Bone marrow (tissue), 2 donors: Measurements from ENCODE around the gene CABP5.

Experiments
- DNase-seq, 2 donors: peaks; one replicate each; lab custom pipeline; 2025; lab: John Stamatoyannopoulos, UW

CABP5 gene

DNA sequence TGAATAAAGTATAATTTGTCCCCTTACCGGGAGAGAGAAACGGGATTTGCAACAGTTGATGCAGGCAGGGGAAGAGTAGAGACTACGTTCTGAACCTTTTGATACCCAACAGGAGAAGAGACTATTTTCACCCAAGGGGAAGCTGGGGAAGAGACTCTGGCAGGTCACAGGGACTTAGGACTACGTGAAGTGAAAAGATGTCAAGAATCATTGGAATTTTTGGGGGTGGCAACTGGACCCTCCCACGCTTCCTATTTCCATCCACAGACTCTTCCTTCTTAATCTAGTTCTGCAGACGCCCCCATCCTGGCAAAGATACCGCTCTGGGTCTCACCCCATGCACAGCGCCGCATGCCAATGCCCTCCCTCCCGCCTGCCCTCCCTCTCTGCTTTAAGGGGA lies 13.8 kb downstream of the CABP5 start:
- DNase-seq: no peak

DNA sequence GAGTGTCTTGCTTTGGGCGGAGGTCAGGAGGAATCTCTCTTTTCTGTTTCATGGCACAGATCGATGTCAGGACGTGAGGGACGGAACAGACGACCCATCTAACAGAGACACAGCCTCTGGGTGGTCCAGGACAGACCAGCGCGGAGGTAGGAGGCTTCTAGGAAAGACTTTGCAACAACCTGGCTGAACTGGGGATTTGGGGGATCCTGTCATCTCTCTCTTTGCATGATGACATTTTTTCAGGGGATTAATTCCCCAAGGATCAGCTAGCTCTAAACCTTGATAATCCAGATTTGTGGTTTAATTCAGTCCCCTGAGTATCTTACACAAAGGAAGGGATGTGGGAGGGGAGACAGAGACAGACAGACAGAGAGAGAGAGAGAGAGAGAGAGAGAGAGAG lies 14.4 kb downstream of the CABP5 start:
- DNase-seq: no peak

DNA sequence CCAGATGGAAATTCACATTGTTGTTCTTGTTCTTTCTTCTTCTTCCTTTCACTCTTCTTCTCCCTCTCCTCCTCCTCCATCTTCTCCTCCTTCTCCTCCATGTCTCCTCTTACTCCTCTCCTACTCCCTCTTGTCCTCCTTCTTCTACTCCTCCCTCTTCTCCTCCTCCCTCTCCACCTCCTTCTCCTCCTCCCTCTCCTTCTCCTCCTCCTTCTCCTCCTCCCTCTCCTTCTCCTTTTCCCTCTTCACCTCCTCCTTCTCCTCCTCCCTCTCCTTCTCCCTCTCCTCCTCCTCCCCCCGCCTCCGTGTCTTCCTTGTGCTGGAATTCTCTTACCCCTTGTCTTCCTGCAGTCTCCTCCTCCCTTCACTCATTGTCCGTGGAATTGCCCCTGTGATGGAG lies 18.4 kb downstream of the CABP5 start:
- no peak for DNase-seq

DNA sequence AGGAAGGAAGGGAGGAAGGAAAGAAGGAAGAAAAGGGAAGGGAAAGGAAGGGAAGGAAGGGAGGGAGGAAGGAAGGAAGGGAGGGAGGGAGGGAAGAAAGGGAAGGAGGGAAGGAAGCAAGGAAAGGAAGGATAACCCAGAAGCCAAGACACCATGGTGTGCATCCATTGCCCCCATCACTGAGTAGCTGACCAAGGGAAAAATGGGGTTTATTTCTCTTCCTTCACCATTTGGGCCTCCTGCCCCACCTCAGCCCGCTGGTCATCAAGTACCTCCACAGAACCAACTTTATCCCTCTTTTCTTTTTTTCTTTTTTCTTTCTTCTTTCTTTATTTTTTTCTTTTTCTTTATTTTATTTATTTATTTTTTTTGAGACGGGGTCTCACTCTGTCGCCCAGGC lies 20.4 kb downstream of the CABP5 start:
- no peak for DNase-seq

DNA sequence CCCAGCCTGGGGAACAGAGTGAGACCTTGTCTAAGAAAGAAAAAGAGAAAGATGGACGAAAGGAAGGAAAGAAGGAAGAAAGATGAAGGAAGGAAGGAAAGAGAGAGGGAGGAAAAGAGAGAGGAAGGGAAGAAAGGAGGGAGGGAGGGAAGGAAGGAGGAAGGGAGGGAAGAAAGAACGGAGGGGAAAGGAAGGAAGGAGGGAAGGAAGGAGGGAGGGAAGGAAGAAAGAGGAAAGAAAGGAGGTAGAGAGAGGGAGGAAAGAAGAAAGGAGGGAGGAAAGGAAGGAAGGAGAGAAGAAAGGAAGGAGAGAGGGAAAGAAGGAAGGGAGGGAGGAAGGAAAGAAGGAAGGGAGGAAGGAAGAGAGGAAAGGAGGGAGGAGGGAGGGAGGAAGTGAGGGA lies 20.9 kb downstream of the CABP5 start:
- no peak for DNase-seq

DNA sequence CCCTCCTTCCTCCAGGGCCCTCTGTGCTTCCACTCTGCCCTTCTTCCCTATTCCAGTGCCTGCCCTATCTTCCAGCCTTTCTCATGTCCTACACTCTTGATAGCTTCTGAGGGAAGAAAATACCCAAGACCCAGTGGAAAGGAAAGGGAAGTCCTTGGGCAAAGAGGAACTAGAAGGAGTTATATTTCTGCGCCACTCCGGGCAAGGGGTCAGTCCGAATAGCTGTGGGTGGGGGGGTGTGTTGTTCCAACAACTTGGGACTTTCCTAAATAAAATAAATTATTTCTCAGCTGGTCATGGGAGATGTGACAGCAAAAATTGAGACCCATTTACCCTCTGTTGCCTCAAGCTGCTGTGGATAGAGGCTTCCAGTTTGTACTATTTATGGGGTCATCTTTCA lies 23.2 kb downstream of the CABP5 start:
- no peak for DNase-seq

DNA sequence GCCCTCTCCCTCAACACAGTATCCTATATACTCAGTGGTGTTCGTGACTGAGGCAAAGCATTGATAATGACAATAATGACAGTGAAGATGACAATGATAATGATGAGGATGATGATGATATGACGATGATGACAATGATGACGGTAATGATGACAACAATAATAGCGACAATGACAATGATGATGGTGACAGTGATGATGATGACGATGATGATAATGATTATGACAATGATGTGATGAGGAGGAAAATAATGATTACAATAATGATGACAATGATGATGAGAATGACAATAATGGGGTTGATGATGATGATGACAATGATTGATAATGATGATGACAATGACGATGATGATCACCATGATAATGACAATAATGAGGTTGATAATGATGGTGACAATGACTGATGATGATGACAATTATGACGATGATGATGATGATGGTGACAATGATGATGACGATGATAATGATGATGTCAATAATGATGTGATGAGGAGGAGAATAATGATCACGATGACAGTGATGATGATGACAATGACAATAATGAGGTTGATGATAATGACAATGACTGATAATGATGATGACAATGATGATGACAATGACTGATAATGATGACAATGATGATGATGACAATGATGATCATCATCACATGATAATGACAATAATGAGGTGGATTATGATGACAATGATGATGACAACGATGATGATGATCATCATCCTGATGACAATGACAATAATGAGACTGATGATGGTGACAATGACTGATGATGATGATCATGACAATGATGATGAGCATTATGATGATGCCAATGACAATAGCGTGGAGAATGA lies 32.7 kb downstream of the CABP5 start:
- DNase-seq: no peak

DNA sequence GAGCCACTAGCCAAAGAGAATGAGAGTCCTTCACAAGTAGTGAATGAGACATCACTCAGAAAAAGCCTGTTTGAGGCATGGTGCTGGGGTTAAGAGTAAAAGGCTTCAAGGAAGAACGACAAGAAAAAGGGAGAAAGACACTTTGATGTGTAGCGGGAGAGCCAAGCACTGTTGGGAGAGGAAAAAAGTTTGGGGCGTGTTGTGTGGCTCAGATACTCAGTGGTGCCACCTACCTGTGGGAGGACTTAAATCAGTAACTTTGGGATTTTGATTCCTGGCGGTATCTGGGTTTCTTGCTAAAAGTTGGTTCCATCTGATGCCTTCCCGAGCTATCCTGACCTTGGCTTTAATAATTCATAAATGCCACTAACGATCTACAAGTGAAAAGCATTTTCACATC lies 37.1 kb downstream of the CABP5 start:
- no peak for DNase-seq

DNA sequence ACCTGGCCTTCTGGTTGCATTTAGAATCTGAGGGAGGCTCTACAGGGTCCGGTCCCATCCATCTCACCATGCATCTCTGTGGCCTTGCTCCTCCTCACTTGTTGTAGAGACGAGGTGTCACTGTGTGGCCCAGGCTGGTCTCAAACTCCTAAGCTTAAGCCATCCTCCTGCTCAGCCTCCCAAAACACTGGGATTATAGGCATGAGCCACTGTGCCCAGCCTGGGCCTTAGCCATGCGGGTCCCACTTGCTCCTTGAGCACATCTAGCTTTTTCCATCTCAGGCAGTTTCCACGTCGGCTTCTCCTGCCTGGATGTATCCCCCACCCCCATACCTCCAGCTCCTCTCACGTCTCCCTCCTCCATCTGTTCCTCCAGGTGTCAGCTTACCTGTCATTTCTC lies 39.6 kb downstream of the CABP5 start:
- DNase-seq: no peak

DNA sequence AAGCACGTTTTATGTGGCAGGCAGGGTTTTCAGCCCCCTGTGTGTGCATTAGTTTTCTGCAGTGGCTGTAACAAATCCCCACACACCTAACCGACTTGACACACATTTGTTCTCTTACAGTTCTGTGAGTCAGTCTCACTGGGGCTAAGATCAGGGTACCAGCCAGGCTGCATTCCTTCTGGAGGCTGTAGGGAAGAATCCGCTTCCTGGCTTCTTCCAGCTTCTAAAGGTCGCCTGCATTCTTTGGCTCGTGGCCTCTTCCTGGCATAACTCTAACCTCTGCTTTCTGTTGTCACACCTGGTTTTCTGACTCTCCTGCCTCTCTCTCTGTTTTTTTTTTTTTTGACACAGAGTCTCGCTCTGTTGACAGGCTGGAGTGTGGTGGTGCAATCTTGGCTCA lies 43.0 kb downstream of the CABP5 start:
- no peak for DNase-seq

DNA sequence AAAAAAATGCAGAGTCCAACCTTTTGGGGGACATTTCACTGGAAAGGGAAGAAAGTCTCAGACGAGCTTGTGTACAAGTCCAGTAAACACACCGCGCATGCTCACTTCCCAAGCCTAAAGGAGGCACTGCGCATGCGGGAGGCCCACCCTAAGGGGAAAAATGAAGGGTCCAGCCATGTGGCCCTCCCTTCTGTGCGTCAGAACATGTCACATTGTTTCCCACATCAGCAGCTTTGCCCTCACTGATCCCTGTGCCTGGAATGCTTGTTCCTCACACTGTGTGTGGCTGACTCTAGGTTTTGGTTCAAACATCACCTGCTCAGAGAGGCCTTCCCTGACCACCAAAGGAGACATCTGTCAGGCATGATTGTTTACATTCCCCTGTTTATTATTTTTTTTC lies 45.1 kb downstream of the CABP5 start:
- no peak for DNase-seq

DNA sequence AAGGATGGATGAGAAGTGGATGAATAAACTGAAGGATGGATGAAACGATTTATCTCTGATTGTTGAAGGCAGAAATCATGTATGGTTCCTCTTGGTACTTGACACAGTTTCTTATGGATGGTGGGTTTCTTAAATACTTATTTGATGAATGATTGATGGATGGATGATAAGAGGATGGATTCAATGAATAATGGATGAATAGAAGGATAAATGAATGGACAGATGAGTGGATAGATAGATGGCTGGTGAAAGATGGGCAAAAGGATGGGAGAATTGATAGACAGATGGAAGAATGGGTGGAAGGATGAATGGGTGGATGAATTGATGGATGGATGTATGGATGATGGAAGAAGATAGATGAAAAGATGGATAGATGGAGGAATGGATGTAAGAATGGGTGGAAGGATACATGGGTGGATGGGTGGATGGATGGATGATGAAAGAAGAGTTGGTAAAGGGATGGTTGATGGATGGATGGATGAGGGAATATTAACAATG lies 47.6 kb downstream of the CABP5 start:
- no peak for DNase-seq

DNA sequence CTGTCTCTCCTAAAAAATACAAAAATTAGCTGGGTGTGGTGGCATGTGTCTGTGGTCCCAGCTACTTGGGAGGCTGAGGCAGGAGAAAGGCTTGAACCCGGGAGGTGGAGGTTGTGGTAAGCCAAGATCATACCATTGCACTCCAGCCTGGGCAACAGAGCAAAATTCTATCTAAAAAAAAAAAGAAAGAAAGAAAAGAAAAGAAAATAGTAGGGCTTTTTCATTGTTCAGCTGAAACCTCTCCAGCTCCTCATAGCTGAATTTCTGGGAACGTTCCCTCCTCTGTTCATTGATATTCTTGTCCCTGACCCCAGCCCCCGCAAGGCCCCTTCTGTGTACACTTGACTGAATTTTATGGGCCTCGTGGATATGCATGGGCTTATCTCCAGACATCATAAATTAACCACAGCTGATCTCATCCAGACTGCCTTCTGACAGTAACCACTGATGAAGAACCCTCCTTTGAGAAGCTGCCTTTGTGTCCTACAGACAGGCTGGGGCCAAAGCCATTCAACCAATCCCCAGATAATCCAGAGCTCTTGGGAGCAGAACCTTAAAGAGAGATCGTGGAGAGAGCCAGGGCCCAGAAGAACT lies 49.6 kb downstream of the CABP5 start, which contains the start of gene ELSPBP1:
Gene ELSPBP1, plus strand, starts transcription at position 424 of the 594 bp plus-strand sequence. CDS start 14,036 bp downstream, outside the sequence.
- no peak for DNase-seq

DNA sequence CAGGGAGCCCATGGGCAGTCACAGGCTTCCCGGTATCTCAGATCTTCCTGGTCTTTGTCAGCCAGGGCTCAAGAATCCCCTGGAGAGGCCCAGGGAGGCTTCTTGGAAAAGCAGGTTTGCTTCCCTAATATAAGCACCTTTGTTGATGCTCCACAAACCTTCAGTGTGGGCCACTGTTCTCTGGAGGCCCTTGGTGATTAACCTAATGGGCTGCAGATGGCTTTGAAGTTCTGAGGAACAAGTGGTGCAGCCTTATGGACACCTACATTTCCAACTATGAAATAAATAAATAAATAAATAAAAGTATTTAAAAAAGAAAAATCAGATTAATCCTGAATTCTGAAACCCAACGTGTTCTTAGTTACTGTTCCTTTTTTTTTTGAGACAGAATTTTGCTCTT lies 51.8 kb downstream of the CABP5 start, which contains the start of gene BSPH1:
Gene BSPH1, minus strand, starts transcription at position 101 of the 400 bp plus-strand sequence. Its CDS starts 89 bp downstream, at position 12.
- DNase-seq: no peak

DNA sequence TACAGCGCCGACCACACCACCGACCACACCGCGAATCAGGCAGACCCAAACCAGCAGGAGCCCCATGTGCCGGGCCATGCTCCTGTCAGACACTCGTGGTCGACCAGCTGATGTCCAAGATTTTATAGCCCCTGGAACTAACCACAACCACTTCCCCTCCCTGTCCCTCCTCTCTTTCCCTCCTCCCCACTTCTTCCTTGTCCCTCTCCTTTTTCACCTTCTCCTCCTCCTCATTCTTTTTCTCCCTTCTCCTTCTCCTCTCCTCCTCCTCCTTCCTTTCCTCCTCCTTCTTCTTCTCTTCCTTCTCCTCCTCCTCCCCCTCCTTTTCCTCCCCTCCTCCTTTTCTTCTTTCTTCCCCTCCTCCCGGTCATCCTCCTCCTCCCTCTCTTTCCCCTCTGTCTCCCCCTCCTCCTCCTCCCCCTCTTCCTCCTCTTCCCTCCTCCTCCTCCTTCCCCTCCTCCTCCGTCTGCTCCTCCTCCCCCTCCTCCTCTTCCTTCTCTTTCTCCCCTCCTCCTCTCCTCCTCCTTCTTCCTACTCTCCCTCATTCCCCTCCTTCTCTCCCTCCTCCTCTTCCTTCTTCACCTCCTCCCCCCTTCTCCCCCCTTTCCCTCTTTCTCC lies 52.6 kb downstream of the CABP5 start:
- DNase-seq: no peak
